Measurements from ENCODE around the gene ZNF462.

ZNF462 gene

DNA sequence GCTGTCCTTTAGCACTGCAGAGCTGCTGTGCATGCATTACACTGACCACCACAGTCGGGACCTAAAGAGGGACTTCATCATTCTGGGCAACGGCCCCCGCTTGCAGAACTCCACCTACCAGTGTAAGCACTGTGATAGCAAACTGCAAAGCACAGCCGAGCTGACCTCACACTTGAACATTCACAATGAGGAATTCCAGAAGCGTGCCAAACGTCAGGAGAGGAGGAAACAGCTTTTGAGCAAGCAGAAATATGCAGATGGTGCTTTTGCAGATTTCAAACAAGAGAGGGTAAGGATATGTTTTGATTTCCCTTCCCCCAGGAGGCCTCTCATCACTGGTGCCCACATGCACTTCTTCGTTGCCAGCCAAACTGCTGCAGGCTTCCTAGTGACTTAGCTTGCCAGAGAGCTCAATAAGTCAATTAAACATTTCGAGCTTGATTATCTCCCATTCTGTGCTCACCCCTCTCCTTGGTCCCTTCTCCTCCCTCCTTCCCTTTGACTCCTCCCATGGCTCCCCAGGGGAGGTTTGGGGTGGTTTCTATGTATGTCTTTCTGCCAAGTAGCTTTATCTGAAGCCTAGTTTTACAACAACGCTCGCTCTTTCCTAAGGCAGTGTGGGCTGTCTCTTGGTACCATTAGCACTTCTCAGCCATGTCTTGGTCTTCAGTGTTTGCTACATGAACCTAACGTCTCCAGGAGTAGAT is 66.7 kb downstream of the ZNF462 start:
- DNase-seq (ENCODE audit: low read depth in 2 of 2) = no peak

DNA sequence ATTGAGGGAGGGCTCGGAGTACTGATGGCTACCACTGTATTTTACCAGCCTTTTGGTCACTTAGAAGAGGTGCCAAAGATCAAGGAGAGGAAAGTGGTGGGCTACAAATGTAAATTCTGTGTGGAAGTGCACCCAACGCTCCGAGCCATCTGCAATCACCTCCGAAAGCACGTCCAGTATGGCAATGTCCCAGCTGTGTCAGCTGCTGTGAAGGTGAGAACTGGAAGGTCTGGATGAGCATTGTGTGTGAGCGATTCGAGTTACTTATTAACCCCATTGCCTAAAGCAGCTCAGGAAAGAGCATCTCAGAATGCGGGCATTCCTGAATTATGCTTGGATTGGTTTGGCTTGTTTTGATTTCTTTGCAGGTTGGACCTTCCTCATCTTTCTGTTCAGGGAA is 67.5 kb downstream of the ZNF462 start:
- no peak for DNase-seq (ENCODE audit: low read depth in 2 of 2)

DNA sequence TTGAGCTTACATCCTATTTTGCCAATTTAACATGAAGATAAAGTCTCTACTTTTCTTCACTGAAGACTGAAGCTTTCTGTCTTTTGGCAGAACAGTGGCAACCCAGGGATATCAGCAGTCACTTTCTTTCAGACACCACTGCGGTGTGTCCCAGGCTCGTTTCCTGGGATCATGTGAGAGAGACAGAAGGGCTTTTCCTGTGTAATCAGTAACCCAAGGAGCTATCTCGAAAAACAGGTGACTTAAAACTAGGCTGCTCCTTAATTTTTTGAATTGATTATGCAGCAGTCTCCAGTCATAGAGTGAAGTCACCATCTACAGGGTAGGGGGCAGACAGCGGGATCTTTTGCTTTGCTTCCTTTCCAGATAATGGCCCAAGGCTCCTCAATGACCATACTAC is 68.5 kb downstream of the ZNF462 start:
- DNase-seq (ENCODE audit: low read depth in 2 of 2) = no peak

DNA sequence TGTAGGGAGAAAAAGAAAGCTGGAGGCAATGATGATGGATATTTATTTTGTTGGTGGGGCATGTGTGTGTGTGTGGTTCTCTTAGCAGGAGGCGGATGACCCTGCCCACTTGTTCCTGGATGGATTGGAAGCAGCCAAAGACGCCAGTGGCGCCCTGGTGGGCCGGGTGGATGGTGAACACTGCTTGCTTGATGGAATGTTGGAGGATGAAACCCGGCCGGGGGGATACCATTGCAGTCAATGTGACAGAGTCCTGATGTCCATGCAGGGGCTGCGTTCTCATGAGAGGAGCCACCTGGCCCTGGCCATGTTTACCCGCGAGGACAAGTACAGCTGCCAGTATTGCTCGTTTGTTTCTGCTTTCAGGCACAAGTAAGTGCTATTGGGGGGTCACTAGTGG is 69.2 kb downstream of the ZNF462 start:
- DNase-seq (ENCODE audit: low read depth in 2 of 2) = no peak

DNA sequence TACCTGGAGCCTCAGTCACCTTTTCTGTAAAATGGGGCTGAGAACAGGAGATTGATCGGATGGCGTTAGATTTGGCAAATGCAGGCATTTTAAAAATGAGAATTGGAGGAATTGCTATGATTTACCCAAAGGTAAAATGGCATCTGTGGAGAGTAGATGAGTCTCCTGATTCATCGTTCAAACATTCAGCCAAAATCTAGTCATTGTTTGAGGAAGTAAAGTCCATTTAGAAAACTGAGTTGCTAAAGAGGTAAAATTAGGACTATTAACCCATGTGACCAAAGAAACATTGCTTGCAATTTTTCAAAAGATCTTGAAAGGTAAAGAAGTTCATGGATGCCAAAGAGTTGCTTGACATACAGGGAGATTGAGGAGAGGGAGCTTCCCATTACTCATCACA is 69.7 kb downstream of the ZNF462 start:
- DNase-seq (ENCODE audit: low read depth in 2 of 2) = no peak

DNA sequence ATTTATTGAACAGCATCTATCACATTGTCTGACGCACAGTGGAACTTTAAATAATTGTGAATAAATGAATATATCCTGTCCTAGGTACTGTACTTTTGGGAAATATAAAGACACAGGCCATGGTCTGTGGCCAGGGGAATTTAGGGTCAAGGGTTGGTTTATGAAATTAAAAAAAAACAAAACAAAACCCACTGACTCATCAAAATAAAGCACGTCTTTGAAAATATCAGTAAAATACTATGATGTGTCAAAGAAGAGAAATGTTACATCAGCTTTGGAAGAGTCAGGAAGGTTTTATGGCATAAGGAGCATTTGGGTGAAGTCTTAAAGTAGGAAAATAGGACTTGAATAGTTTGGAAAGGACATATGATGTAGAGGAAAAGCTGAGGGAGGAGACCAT is 70.5 kb downstream of the ZNF462 start:
- DNase-seq (ENCODE audit: low read depth in 2 of 2) = no peak

DNA sequence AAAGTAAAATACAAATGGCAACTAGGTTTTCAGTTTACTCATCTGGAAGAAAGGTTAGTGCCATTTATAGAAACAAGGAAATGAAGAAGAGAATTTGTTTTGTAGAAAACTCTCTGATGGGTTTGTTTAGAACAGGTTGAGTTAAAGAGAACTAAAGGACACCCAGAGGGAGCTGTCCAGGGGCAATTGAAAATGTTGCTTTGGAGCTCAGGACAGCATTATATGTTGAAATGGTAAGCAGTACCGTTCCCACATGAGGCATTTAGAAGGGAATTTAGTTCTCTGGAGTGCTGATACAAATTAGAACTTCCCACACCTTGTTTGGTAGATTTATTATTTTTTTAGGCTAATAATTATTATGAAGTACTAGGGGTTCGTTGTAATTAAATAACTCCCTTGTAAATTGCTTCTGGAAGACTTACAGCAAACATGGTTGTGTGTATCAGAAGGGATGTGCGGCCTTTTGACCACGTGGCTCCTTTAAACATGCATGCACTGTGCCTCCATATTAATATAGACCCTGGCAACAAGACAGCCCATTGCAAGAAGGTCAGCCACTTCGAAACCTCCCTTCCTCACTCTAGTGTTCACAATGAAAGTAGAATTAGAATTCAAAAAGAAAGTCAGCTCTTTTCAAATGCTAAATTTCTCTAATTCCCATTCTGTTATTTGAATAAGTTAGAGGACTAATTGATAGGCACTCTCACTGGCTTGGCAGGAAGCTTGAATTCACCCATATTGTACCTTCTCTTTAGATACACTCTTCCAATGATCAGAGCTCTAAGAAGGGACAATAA is 71.7 kb downstream of the ZNF462 start:
- no peak for DNase-seq (ENCODE audit: low read depth in 2 of 2)

DNA sequence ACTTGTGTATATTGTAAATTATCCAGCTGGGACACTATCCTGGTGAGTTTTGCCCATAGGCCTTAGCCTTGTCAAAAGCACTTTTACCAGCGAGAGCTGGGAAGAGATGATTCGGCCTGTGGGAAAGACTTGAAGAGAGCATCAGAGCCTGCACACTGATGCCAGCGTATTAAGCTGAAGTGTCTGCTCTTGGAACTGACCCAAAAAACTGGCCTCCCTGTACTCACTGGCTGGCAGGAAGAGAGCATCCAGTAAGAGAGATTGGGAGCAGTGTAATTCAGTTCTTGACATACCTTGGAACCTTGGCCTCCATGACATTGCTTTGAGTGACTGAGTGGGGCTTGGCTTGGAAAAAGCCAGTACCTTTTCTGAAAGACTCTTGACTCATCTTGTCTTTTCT is 73.7 kb downstream of the ZNF462 start:
- no peak for DNase-seq (ENCODE audit: low read depth in 2 of 2)

DNA sequence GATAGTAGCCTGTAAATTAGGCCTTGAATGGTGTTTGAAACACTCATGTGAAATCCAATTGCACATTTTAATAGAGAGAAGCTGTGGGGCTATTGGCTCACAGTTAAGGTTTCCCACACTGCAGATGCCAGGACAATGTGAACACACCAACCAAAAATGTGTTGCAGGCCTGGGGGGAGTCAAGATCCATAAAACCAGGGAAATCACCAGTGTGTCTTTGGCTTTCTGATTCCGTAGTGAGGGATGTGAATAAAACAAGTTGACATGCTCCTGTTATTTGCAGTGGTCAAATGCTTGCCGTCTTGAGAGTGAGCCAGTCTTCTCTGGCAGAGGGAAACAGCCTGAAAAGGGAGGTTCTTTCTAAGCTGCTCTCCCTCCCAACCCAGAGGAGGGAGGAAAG is 79.0 kb downstream of the ZNF462 start:
- DNase-seq (ENCODE audit: low read depth in 2 of 2) = no peak

DNA sequence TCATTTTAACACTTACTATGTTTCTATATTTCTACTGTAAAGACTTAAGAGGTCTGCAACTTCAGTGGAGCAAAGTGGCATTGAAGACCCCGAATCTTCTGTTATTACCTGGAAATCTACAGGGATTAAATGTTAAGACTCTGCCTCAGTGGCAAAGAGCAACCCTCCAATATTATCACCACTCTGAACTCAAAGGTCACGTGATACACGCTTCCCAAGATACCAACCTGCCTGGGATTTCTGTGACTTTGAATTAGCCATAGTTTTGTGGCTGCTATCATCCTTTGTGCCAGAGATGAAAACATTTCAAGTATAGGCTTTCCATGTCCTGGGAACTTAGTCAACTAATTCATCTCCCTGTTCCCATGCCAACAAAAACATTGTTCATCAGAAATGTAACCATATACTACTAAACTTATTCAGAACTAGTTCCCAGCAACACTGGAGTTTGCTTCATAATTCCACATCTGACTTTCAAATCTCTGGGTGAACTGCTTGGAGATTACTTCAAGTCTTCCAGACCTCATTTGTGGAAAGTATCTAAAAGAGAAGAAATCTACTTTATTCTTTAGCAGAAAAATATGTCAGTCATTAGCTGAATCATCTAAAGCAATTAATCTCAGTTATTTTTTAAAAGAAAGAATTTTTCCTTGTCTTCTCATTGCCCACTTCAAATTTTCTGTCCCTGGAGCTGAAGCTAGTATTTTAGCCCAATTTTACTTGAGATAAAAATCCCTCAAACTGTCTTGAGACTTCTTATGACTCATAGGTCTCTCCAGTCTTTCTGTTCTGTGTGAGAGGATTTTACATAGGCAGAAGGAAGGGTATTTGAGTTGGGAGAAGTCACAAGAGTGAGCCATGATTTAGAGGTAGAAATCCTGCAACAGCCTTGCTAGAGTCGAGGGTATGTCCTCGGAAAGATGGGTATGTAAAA is 83.0 kb downstream of the ZNF462 start:
- DNase-seq (ENCODE audit: low read depth in 2 of 2) = no peak

DNA sequence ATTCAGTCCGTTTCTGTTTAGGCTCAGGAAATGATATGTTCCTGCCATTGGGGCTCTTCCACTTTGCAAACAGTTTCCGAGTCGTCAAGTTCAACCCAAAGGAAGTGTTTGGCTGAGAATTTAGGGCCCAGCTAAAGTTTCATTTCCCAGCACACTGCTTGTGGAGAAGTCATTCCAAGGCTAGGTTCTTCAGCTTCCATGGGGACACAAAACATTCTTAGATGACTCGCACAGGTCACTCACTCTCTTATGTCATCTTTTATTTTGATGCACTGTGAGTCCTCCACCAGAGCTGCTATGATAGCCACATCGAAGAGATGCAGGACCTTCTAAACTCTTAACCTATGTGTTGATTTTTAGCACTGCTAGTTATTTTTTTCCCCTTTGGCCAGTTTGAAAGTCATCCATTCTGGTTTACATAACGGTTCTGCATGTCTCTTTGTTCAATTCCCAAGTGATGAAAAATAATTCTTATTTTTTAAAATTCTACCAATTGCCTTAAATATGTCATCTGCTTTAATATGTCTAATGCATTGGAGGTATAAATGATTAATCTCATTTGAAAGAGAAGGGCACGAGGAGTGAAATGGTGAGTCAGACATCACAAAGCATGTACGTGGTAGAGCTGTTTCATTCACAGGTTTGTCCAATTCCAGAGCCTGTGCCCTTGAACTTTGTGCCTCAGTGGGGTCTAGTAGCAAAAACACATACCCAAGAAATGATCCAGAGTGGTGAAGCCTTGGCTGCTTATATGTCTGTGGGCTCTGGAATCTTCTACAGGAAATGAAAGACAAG is 84.3 kb downstream of the ZNF462 start:
- DNase-seq (ENCODE audit: low read depth in 2 of 2) = no peak

DNA sequence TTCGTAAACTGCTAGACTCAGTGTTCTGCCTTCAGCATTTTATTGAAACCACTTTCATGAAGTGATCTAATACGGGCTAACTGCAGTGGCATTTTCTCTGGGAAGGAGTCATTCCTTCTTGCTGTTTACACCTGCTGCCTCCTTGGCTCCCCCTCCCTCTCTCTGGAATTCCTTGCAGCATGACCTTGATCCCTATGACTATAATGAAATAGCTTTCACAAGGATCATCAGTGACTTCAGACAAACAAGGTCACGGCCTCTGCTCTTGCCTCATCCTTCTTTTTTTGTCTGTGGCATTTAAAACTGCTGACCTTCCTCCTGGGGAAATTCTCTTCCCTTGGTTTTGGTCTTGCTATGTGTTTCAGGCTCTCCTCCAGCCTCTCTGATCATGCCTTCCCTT is 90.2 kb downstream of the ZNF462 start:
- no peak for DNase-seq (ENCODE audit: low read depth in 2 of 2)

DNA sequence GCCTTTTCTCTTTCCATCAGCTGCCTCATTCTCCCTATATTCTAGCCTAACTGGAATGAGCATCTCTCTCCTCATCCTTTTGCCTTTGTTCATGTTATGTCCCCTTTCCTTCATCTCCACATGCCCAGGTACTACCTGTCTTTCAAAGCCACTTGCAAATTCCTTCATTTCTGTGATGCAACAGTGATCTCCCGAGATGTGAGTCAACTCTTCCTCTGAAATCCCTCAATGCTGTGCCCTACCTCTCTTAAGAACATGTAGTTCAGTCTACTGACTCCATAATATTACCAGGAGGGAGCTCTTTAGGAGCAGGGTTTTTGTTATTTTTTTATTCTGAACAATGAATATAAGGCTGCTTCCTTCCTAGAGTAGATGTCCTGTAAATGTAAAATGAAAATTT is 91.6 kb downstream of the ZNF462 start:
- DNase-seq (ENCODE audit: low read depth in 2 of 2) = no peak

DNA sequence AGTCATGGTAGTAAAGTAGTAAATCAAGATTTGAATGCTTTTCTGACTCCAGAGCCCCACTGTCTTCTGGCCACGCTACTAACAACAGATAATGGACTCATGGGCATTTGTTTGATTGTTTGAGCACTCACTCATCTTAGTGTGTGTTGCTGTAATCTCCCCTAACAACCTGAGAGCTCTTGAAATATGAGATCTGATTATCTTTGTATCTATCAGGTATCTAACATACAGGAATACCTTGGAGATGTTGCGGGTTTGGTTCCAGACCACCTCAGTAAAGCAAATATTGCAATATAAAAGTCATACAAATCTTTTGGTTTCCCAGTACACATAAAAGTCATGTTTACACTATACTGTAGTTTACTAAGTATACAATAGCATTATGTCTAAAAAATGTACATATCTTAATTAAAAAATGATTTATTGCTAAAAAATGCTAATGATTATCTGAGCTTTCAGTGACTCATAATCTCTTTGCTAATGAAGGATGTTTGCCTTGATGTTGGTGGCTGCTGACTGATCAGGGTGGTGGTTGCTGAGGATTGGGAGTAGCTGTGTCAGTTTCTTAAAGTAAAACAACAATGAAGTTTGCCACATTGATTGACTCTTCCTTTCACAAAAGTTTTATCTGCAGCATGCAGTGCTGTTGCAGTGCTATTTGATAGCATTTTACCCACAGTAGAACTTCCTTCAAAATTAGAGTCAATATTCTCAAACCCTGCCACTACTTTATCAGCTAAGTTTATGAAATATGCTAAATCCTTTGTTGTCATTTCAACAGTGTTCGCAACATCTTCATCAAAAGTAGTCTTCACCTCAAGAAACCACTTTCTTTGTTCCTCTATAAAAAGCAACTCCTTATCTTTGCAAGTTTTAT is 92.2 kb downstream of the ZNF462 start:
- DNase-seq (ENCODE audit: low read depth in 2 of 2) = no peak

DNA sequence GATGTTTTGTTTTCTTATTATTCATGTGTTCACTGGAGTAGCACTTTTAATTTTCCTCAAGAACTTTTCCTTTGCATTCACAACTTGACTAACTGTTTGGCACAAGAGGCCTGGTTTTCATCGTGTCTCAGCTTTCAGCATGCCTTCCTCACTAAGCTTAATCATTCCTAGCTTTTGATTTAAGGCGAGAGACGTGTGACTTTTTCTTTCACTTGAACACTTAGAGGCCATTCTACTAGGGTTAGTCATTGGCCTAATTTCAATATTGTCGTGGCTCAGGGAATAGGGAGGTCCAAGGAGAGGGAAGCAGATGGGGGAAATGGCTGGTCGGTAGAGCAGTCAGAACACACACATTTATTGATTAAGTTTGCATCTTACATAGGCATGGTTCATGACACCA is 94.0 kb downstream of the ZNF462 start:
- no peak for DNase-seq (ENCODE audit: low read depth in 2 of 2)

DNA sequence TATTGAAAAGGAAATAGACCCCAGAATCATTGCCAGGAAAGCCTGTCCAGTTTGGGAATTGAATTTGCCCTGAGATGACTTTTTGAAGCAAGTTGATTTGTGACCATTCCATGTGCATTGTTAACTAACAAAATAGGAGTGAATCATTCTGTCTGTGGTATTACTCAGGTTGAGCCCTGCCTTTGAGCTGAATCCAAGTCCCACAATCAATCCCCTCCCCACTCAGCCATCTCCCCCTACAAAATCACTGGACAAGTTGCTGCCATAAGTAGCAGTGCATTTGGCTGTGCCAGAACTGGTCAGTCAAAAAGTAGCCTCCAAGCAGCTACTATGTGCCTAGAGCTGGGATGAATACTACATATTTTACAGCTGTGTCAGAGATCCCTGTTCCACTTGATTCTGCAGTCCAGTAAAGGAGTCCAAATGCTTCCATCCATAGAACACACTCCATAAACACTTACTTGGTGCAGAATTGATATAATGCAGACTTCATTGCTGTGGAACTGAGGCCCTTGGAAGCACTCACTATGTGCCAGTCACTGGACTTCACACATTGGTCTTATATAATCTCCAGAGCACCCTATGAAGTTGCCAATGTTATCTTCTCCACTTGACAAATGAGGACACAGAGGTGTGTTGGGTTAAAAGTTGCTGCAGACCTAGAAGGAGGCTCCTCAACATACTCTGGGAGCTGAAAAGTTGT is 96.1 kb downstream of the ZNF462 start:
- no peak for DNase-seq (ENCODE audit: low read depth in 2 of 2)

DNA sequence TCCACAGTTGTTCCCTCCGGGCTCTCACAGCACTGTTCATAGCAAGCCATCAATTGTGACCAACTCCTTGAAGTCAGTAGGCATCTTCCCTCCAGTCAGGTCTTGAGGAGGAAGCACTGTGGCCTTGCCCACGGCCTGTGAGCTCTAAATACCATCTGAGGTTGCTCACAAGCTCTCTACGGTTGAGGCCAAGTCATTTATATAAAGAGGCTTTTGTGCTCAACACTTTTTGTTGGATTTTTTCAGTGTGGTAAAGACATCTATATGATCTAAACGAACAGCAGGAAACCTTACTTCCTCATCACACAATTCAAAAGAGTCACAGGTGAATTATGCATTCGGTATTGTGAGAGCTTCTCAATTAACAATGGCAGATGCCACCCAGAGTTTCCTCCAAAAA is 97.3 kb downstream of the ZNF462 start:
- no peak for DNase-seq (ENCODE audit: low read depth in 2 of 2)

DNA sequence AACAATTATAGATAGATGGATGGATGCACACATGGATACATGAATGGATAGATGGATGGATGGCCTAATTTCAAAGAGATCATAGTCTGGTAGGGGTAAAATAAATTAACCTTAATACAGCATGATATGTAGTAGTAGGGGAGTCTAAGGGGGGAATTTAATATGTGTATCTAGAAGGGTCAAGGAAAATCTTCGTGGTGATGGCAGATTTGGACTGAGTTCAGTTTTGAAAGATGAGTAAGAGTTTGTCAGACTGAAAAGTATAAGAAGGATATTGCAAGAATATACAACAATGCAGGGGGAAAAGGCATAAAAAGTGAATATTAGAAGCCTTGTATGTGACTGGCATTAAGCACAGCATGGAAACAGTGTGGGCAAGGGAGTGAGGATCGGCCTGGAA is 98.7 kb downstream of the ZNF462 start:
- no peak for DNase-seq (ENCODE audit: low read depth in 2 of 2)

DNA sequence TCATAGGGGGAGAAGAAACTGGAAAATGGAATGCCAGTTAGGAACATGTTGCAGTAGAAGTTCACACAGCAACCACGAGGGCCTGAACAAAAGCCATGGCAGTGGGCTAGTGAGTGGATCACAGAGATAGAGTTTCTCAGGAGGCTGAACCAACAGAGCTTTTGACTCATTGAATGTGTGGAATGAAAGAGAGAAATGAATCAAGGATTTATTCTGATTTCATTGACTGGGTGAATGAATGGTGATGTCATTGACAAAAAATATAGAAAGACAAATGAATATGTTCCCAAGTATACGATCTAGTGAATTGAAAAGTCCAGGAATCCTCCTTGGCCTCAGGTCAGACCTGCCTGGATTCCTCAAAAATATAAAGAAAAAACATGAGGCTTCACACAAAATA is 99.2 kb downstream of the ZNF462 start:
- no peak for DNase-seq (ENCODE audit: low read depth in 2 of 2)
